ENCODE results near the gene CUEDC1.
"Not testable (repeated sequence)": the region's sequence is repeated elsewhere in the genome, so short reads cannot be mapped to it uniquely, and the experiment has no call there.

The CUEDC1 gene

DNA sequence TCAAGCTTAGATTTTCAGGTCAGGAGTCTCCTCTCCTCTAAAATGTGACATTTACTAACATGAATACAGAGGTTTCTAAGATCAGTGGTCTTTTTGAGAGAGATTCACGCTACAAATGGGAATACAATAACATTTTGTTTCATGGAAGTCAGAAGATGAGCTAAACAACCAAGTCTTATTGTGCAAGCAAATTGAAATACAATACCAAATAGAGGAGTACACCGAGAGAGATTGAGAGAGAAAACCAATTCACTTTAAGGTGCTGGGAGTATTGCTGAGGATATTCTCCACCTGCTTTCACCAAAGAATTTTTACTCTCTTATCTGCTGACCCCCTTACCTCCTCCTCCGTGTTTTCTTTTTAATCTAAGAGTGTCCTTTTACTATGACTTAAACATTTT, 21.4 kb upstream of the CUEDC1 start:
- H3K4me3 ChIP-seq (replicated peaks; ENCODE audit: insufficient read depth, low read length) = no peak overlapping the region
- no peak overlapping the region for H3K27ac ChIP-seq (replicated peaks)
- no peaks in the 10 kb centered on the region for H3K27me3 ChIP-seq (ENCODE audit: insufficient read depth, poor library complexity, severe bottlenecking)
- TF ChIP-seq, protein P1, sequence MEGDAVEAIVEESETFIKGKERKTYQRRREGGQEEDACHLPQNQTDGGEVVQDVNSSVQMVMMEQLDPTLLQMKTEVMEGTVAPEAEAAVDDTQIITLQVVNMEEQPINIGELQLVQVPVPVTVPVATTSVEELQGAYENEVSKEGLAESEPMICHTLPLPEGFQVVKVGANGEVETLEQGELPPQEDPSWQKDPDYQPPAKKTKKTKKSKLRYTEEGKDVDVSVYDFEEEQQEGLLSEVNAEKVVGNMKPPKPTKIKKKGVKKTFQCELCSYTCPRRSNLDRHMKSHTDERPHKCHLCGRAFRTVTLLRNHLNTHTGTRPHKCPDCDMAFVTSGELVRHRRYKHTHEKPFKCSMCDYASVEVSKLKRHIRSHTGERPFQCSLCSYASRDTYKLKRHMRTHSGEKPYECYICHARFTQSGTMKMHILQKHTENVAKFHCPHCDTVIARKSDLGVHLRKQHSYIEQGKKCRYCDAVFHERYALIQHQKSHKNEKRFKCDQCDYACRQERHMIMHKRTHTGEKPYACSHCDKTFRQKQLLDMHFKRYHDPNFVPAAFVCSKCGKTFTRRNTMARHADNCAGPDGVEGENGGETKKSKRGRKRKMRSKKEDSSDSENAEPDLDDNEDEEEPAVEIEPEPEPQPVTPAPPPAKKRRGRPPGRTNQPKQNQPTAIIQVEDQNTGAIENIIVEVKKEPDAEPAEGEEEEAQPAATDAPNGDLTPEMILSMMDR (IDR thresholded peaks at IDR 0.05; ENCODE audit: insufficient read depth, low read length) = no peak
- TF ChIP-seq GABPA (IDR thresholded peaks at IDR 0.05; ENCODE audit: low read depth) = no peak
- TF ChIP-seq, protein P2, sequence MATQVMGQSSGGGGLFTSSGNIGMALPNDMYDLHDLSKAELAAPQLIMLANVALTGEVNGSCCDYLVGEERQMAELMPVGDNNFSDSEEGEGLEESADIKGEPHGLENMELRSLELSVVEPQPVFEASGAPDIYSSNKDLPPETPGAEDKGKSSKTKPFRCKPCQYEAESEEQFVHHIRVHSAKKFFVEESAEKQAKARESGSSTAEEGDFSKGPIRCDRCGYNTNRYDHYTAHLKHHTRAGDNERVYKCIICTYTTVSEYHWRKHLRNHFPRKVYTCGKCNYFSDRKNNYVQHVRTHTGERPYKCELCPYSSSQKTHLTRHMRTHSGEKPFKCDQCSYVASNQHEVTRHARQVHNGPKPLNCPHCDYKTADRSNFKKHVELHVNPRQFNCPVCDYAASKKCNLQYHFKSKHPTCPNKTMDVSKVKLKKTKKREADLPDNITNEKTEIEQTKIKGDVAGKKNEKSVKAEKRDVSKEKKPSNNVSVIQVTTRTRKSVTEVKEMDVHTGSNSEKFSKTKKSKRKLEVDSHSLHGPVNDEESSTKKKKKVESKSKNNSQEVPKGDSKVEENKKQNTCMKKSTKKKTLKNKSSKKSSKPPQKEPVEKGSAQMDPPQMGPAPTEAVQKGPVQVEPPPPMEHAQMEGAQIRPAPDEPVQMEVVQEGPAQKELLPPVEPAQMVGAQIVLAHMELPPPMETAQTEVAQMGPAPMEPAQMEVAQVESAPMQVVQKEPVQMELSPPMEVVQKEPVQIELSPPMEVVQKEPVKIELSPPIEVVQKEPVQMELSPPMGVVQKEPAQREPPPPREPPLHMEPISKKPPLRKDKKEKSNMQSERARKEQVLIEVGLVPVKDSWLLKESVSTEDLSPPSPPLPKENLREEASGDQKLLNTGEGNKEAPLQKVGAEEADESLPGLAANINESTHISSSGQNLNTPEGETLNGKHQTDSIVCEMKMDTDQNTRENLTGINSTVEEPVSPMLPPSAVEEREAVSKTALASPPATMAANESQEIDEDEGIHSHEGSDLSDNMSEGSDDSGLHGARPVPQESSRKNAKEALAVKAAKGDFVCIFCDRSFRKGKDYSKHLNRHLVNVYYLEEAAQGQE (IDR thresholded peaks at IDR 0.05; ENCODE audit: insufficient replicate concordance, low read depth) = no peak
- TF ChIP-seq SPI1 (IDR thresholded peaks at IDR 0.05; ENCODE audit: borderline replicate concordance, low read depth) = no peak
- no peak for TF ChIP-seq POLR2AphosphoS5 (IDR thresholded peaks at IDR 0.05; ENCODE audit: low read depth)
- DNase-seq (ENCODE audit: low read depth in 1 of 2, low spot score in 1 of 2) = no peak

DNA sequence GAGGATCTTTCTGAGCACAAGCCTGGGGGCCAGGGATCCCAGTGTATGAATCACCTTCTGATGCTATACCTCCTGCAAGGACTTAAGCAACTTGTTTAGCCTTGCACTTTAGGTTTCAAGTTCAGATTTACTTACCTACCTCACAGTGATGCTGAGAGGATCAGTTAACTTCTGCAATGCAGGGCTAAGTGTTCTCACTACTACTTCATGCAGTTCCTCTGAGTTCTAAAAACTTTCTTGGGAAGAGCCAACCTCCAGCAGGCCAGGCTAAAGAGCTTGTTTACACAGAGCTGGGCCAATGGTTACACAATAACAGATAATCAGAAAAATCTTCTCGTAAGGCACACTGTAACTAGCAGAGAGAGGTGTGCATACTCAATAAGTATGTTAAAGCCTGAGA, 19.8 kb upstream of the CUEDC1 start:
- no peak overlapping the region for H3K27ac ChIP-seq (replicated peaks)
- H3K4me3 ChIP-seq (replicated peaks; ENCODE audit: insufficient read depth, low read length) = no peak overlapping the region
- TF ChIP-seq POLR2AphosphoS5 (IDR thresholded peaks at IDR 0.05; ENCODE audit: low read depth) (no peak), GABPA (IDR thresholded peaks at IDR 0.05; ENCODE audit: low read depth) (no peak), SPI1 (IDR thresholded peaks at IDR 0.05; ENCODE audit: borderline replicate concordance, low read depth) (no peak)
- TF ChIP-seq, protein P2 (IDR thresholded peaks at IDR 0.05; ENCODE audit: insufficient replicate concordance, low read depth) = no peak
- TF ChIP-seq, protein P1 (IDR thresholded peaks at IDR 0.05; ENCODE audit: insufficient read depth, low read length) = no peak
- no peak for DNase-seq (ENCODE audit: low read depth in 1 of 2, low spot score in 1 of 2)
- H3K27me3 ChIP-seq (ENCODE audit: insufficient read depth, poor library complexity, severe bottlenecking) = no peaks in the 10 kb centered on the region

DNA sequence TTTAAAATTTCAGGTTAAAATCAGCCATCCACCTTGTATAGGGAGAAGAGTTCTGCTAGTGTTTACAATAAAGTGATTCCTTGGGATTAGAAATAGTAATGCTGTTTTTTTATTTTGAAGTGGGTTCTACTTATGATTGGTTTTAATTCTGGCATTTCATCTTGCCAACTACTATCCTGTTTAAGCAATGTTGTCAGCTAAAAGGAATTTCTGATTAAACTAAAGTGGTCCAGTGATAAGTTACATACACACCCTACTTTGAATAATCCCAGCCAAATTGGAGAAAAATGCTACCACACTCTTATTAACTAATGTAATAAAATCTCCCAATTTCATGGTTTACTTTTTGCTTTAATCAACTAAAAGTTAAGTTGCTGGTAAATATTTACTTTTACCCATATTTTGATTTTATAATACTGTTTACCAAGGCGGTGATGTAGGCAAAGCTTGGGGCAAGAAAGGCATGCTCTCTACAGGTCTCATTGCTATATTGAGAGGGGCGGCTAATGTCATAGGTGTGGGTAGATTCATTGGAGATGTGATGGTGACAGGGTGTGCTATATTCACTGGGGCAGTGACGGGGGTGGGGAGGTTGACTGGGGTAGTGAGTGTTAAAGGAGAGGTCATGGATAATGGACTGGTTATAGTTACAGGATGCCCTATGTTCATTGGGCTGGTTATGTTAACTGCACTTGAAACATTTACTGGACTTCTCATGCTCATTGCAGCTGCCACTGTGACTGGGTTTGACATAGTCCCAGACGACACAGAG, 19.0 kb upstream of the CUEDC1 start:
- H3K27ac ChIP-seq (replicated peaks); H3K4me3 ChIP-seq (replicated peaks; ENCODE audit: insufficient read depth, low read length); H3K27me3 ChIP-seq (ENCODE audit: insufficient read depth, poor library complexity, severe bottlenecking); DNase-seq (ENCODE audit: low read depth in 1 of 2, low spot score in 1 of 2): not testable (repeated sequence)

DNA sequence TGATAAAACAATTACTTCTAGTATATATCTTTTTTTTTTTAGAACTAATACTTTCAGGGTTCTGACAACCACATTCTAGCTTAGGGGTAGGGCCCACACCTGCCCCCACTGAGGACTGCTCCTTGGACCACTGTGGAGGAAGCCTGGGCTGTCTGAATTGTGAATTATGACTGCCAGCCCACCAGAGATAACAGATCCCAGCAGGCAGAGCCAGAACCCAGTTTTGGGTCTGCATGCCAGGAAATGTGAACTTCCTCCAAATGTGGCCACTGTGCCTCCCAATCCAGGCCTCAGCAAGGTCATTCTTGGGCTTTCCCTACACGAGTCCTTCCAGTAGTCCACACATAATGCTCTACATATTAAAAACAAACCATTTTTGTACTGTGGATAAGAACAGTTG, 16.9 kb upstream of the CUEDC1 start:
- H3K4me3 ChIP-seq (replicated peaks; ENCODE audit: insufficient read depth, low read length) = no peak overlapping the region
- H3K27ac ChIP-seq (replicated peaks) = no peak overlapping the region
- TF ChIP-seq, protein P2 (IDR thresholded peaks at IDR 0.05; ENCODE audit: insufficient replicate concordance, low read depth) = no peak
- TF ChIP-seq POLR2AphosphoS5 (IDR thresholded peaks at IDR 0.05; ENCODE audit: low read depth) (no peak), SPI1 (IDR thresholded peaks at IDR 0.05; ENCODE audit: borderline replicate concordance, low read depth) (no peak), GABPA (IDR thresholded peaks at IDR 0.05; ENCODE audit: low read depth) (no peak)
- TF ChIP-seq, protein P1 (IDR thresholded peaks at IDR 0.05; ENCODE audit: insufficient read depth, low read length) = no peak
- H3K27me3 ChIP-seq (ENCODE audit: insufficient read depth, poor library complexity, severe bottlenecking) = no peaks in the 10 kb centered on the region
- DNase-seq (ENCODE audit: low read depth in 1 of 2, low spot score in 1 of 2) = no peak

Measured in HL-60 (cell line).